Measurements from ENCODE around the gene SLC25A19. TPM values are rescaled to one million over a fixed set of nuclear protein-coding genes. Genes with fewer than 3 reads are reported as not detected.
A peak's percentile ranks its signal among the peaks of the same experiment; 100 is the strongest.
"Not testable (repeated sequence)": the region's sequence is repeated elsewhere in the genome, so short reads cannot be mapped to it uniquely, and the experiment has no call there.

The SLC25A19 gene
- polyA plus RNA-seq, 1 experiment: 3.5 TPM

GRCh38 chr17:75262112-75262606 lies 27.1 kb downstream of the SLC25A19 start:
- no peaks in the 10 kb centered on the region; the same call in 1 of the 2 replicates for H3K9me3 ChIP-seq (ENCODE audit: control insufficient read depth, insufficient read depth, low read length)
- ChIA-PET CTCF (interaction anchor here (0.5 to 5.4 kb wide), 8 partner anchors 9 to 202 kb away, joined by 3 to 70 read pairs (median 4); partner anchors contain the start of gene MIF4GD), POLR2A (interaction anchor here (0.6 to 1.8 kb wide), 12 partner anchors 9 to 292 kb away, joined by 3 to 29 read pairs (median 4); partner anchors contain the start of genes GRB2, MIF4GD, NUP85 and SLC25A19)
- peak overlapping the region; percentile 98 for H3K27ac ChIP-seq (ENCODE audit: low read depth, low read length)
- DNase-seq (ENCODE audit: low read depth, low spot score): no peak
- no peak for TF ChIP-seq CTCF (IDR thresholded peaks at IDR 0.05; ENCODE audit: low read depth, low read length)
- no peaks in the 10 kb centered on the region for H3K27me3 ChIP-seq (ENCODE audit: control insufficient read depth, insufficient read depth, low read length)
- peak overlapping the region; percentile 95 for H3K4me3 ChIP-seq (ENCODE audit: low read depth, low read length)

DNA sequence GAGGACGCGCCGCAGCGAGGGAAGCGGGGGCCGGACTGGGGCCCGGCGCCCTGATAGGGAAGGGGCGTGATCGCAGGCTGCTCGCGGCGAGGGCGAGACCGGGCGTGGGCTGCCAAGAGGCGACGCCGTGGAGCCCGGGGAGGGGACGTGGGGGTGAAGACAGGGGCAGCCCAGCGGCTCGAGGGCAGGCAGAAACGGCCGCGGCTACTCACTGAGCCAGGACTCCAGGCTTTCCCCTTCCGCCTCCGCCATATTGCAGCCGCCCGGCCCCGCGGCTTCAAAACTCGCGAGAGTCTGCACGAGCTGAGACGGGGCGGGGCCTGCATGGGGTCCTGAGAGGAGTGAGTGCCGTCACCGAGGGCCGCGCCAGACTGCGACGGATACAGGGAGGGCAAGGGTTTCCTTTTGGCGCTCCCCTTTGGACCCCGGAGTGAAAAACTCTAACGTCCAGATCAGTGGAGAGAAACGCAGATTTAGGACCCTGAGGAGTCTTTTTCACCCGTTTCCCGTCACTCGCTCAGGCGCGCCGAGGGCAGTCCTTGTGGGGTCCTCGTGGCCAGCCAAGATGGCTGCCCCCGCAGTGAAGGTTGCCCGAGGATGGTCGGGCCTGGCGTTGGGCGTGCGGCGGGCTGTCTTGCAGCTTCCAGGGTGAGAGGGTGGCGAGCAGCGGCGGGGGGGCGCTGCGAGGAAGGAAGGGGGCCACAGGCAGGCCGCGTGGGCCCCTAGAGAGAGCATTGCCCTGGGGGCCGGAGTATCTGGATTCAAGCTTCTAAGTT lies 27.7 kb downstream of the SLC25A19 start, which contains the start of the genes GGA3 and MRPS7:
Gene GGA3, minus strand, starts transcription at position 271 of the 776 bp plus-strand sequence. Its CDS starts 19 bp downstream, at position 252.
Gene MRPS7, plus strand, starts transcription at position 544 of the 776 bp plus-strand sequence. Its CDS starts 22 bp downstream, at position 566.
- H3K4me3 ChIP-seq (ENCODE audit: low read depth, low read length): peak within 1 kb of the TSS; percentile 95
- H3K9me3 ChIP-seq (ENCODE audit: control insufficient read depth, insufficient read depth, low read length): no peaks in the 10 kb centered on the region; the same call in 1 of the 2 replicates
- peak; percentile 76 for DNase-seq (ENCODE audit: low read depth, low spot score)
- no peaks in the 10 kb centered on the region for H3K27me3 ChIP-seq (ENCODE audit: control insufficient read depth, insufficient read depth, low read length)
- CTCF ChIA-PET: interaction anchor here (0.5 to 5.4 kb wide), 8 partner anchors 10 to 164 kb away, joined by 3 to 70 read pairs (median 4); partner anchors contain the start of gene MIF4GD
- POLR2A ChIA-PET: interaction anchor here (0.6 to 1.8 kb wide), 16 partner anchors 10 to 292 kb away, joined by 3 to 29 read pairs (median 4); partner anchors contain the start of genes GRB2, MIF4GD, NUP85 and SLC25A19
- TF ChIP-seq CTCF (IDR thresholded peaks at IDR 0.05; ENCODE audit: low read depth, low read length): no peak
- peak within 1 kb of the TSS; percentile 98 for H3K27ac ChIP-seq (ENCODE audit: low read depth, low read length)

- H3K27ac ChIP-seq (ENCODE audit: low read depth, low read length): peak overlapping the region; percentile 98
- no peak for TF ChIP-seq CTCF (IDR thresholded peaks at IDR 0.05; ENCODE audit: low read depth, low read length)
- ChIA-PET POLR2A (interaction anchor here (0.5 to 1.7 kb wide), 9 partner anchors 11 to 257 kb away, joined by 3 to 29 read pairs (median 5); partner anchors contain the start of genes MIF4GD, NUP85 and SLC25A19), CTCF (interaction anchor here (0.5 to 5.4 kb wide), 9 partner anchors 11 to 201 kb away, joined by 3 to 70 read pairs (median 5); partner anchors contain the start of gene MIF4GD)
- no peak for DNase-seq (ENCODE audit: low read depth, low spot score)
- H3K27me3 ChIP-seq (ENCODE audit: control insufficient read depth, insufficient read depth, low read length): no peaks in the 10 kb centered on the region
- no peaks in the 10 kb centered on the region; the same call in 1 of the 2 replicates for H3K9me3 ChIP-seq (ENCODE audit: control insufficient read depth, insufficient read depth, low read length)
- peak overlapping the region; percentile 95 for H3K4me3 ChIP-seq (ENCODE audit: low read depth, low read length)
Observed at GRCh38 chr17:75260641-75261335, 28.4 kb downstream of the SLC25A19 start.

- DNase-seq (ENCODE audit: low read depth, low spot score); H3K4me3 ChIP-seq (ENCODE audit: low read depth, low read length); H3K27ac ChIP-seq (ENCODE audit: low read depth, low read length); CTCF ChIA-PET; POLR2A ChIA-PET; H3K27me3 ChIP-seq (ENCODE audit: control insufficient read depth, insufficient read depth, low read length); H3K9me3 ChIP-seq (ENCODE audit: control insufficient read depth, insufficient read depth, low read length): not testable (repeated sequence)
Observed at GRCh38 chr17:75257228-75257627, 32.0 kb downstream of the SLC25A19 start.

DNA sequence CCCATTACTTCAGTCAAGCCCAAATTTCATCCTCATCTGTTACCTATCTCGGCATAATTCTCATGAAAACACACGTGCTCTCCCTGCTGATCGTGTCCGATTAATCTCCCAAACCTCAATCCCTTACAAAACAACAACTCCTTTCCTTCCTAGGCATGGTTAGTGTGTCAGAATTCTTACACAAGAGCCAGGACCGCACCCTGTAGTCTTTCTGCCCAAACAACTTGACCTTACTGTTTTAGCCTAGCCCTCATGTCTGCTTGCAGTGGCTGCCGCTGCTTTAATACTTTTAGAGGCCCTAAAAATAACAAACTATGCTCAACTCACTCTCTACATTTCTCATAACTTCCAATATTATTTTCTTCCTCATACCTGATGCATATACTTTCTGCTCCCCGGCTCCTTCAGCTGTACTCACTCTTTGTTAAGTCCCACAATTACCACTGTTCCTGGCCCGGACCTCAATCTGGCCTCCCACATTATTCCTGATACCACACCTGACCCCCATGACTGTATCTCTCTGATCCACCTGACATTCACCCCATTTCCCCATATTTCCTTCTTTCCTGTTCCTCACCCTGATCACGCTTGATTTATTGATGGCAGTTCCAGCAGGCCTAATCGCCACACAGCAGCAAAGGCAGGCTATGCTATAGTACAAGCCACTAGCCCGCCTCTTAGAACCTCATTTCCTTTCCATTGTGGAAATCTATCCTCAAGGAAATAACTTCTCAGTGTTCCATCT lies 33.1 kb downstream of the SLC25A19 start:
- H3K27ac ChIP-seq (ENCODE audit: low read depth, low read length); POLR2A ChIA-PET: not testable (repeated sequence)

More for the DNA sequence above, 33.1 kb downstream of the SLC25A19 start:
- H3K9me3 ChIP-seq (ENCODE audit: control insufficient read depth, insufficient read depth, low read length); CTCF ChIA-PET; H3K4me3 ChIP-seq (ENCODE audit: low read depth, low read length); DNase-seq (ENCODE audit: low read depth, low spot score); H3K27me3 ChIP-seq (ENCODE audit: control insufficient read depth, insufficient read depth, low read length): not testable (repeated sequence)
